PFSK-1 (cell line): ENCODE results near the gene UQCRC2.

Experiments used
- POLR2AphosphoS5 ChIP-seq: IDR thresholded peaks from 2 replicates; pipeline ENCODE4 v1.6.1; 2012; ENCODE audit warnings: low read depth, mild to moderate bottlenecking, control low read depth, low read length, moderate library complexity
- TAF1 ChIP-seq: IDR thresholded peaks from 2 replicates; pipeline ENCODE4 v1.6.1; 2012; ENCODE audit warnings: low read length, control low read depth, borderline replicate concordance; ENCODE audit not compliant: insufficient read depth
- TF ChIP-seq, protein P1 (sequence below), 2 experiments: IDR thresholded peaks; 2 replicates each; pipeline versions ENCODE4 v1.6.1 to v1.8.0; 2011 to 2012; ENCODE audit warnings: low read depth in 2 of 2, low read length in 2 of 2, control low read depth in 1 of 2, inconsistent platforms in 1 of 2, mild to moderate bottlenecking in 1 of 2, moderate library complexity in 1 of 2; ENCODE audit not compliant: insufficient read depth in 1 of 2

DNA sequence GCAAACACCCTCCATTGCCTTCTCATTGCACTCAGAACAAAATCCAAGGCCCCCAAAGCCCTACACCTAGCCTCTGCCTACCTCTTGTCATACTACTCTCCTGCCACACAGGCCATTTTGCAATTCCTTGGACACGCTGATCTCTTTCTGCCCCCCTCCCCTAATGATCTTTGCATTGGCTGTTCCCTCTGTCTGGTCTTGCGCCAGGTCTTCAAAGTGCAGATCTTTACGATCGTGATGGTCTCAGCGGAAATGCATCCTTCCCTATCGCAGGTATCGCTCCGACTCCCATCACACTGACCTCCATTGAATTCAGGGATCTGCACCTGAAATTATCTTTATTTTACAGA is 54.0 kb downstream of the UQCRC2 start:
- TF ChIP-seq, protein P1, sequence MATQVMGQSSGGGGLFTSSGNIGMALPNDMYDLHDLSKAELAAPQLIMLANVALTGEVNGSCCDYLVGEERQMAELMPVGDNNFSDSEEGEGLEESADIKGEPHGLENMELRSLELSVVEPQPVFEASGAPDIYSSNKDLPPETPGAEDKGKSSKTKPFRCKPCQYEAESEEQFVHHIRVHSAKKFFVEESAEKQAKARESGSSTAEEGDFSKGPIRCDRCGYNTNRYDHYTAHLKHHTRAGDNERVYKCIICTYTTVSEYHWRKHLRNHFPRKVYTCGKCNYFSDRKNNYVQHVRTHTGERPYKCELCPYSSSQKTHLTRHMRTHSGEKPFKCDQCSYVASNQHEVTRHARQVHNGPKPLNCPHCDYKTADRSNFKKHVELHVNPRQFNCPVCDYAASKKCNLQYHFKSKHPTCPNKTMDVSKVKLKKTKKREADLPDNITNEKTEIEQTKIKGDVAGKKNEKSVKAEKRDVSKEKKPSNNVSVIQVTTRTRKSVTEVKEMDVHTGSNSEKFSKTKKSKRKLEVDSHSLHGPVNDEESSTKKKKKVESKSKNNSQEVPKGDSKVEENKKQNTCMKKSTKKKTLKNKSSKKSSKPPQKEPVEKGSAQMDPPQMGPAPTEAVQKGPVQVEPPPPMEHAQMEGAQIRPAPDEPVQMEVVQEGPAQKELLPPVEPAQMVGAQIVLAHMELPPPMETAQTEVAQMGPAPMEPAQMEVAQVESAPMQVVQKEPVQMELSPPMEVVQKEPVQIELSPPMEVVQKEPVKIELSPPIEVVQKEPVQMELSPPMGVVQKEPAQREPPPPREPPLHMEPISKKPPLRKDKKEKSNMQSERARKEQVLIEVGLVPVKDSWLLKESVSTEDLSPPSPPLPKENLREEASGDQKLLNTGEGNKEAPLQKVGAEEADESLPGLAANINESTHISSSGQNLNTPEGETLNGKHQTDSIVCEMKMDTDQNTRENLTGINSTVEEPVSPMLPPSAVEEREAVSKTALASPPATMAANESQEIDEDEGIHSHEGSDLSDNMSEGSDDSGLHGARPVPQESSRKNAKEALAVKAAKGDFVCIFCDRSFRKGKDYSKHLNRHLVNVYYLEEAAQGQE (IDR thresholded peaks at IDR 0.05; ENCODE audit: insufficient read depth in 1 of 2, low read depth in 2 of 2, low read length in 2 of 2), result no peak
- TF ChIP-seq TAF1 (no peak), POLR2AphosphoS5 (no peak)
